ENCODE results near the gene COL6A1. TPM values are rescaled to one million over a fixed set of nuclear protein-coding genes. Genes with fewer than 3 reads are reported as not detected.
A peak's percentile ranks its signal among the peaks of the same experiment; 100 is the strongest.

COL6A1 gene
- total and polyA plus RNA-seq, 10 donors: 76.5 to 190 (median 129) TPM

DNA sequence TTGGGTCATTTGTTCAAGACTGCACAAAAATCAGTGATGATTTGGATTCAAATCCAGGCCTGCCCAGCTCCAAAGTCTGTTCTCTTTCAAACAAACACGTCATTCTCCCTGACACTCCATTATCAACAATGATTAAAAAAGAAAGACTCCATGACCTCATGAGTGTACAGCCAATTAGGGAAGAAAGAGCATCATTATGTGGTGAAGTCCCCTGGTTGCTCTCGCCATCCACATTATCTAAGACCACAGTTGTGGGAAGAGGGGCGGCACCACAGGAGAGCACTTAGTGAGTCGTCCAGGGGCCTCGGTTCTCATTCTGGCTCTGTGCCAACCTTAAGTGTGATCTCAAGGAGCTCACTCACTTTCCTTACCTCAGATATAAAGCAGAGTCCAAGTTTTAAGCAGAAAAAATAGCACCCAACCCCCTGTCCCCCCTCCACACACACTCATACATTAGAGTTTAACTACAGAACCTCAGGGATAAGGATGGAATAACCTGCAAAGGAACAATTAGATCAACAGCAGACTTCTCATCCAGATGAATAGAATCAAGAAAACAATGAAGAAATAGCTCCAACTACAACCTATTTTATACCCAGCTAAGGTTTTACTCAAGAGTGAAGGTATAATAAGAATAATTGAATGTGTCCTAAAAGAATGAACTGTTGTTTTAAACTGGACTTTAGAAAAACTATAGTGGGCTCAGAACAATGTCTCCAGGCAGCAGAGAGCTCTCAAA lies 47.8 kb downstream of the COL6A1 start:
- intact Hi-C loops (cut with DNase I; ENCODE audit: low total_unique reads): no loop called here
- TF ChIP-seq POLR2A (IDR thresholded peaks at IDR 0.05) (no peak), POLR2AphosphoS5 (IDR thresholded peaks at IDR 0.05) (no peak)
- TF ChIP-seq, protein P1, sequence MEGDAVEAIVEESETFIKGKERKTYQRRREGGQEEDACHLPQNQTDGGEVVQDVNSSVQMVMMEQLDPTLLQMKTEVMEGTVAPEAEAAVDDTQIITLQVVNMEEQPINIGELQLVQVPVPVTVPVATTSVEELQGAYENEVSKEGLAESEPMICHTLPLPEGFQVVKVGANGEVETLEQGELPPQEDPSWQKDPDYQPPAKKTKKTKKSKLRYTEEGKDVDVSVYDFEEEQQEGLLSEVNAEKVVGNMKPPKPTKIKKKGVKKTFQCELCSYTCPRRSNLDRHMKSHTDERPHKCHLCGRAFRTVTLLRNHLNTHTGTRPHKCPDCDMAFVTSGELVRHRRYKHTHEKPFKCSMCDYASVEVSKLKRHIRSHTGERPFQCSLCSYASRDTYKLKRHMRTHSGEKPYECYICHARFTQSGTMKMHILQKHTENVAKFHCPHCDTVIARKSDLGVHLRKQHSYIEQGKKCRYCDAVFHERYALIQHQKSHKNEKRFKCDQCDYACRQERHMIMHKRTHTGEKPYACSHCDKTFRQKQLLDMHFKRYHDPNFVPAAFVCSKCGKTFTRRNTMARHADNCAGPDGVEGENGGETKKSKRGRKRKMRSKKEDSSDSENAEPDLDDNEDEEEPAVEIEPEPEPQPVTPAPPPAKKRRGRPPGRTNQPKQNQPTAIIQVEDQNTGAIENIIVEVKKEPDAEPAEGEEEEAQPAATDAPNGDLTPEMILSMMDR (IDR thresholded peaks at IDR 0.05 in 8 of 11, conservative IDR thresholded peaks at IDR 0.05 in 3 of 11): no peak

DNA sequence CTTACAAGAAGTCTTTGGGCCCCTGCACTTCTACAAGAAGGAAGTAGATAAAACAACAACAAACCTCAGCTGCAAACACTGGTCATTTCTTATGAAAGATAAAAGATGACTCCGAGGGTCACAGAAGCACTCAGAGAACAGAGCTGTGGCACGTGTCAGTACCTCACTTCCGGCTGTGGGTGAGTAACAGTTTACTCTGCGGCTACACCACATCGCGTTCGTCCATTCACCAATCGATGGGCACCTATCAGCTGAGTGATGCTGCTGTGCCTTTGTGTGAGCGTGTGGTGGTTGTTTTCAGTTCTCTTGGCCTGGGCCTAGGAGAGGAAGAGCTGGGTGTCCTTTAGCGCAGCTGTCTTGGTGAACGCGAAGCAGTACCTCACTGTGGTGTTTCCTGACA lies 49.9 kb downstream of the COL6A1 start:
- DNase-seq: no peak
- no peak overlapping the region for H3K27ac ChIP-seq
- H3K4me1 ChIP-seq: peaks cover 0 to 5% (median 0%) of the 10 kb centered on the region in 6 donors
- H3K9me3 ChIP-seq: peaks cover 0 to 19% (median 11%) of the 10 kb centered on the region in 8 donors
- no peaks in the 10 kb centered on the region for H3K27me3 ChIP-seq (replicated peaks in 1 of 7)
- no peak for TF ChIP-seq POLR2A (IDR thresholded peaks at IDR 0.05)
- intact Hi-C loops (cut with DNase I; ENCODE audit: low total_unique reads): no loop called here
- H3K36me3 ChIP-seq: no peaks in the 10 kb centered on the region
- no peak overlapping the region for H3K4me3 ChIP-seq
- 69 to 88% (median 82%) methylated on average over 12 of the region's 12 CpGs for WGBS, 5 donors

More for the DNA sequence above, 47.8 kb downstream of the COL6A1 start:
- H3K27me3 ChIP-seq (replicated peaks in 1 of 7): peaks cover 0 to 4% (median 0%) of the 10 kb centered on the region in 7 donors
- H3K4me3 ChIP-seq: no peak overlapping the region
- H3K27ac ChIP-seq: peak overlapping the region in 4 of 8 donors; percentile 24 to 59 (median 41)
- no peaks in the 10 kb centered on the region for H3K36me3 ChIP-seq
- no peaks in the 10 kb centered on the region for H3K4me1 ChIP-seq
- WGBS, 5 donors: 53 to 77% (median 74%) methylated on average over 5 of the region's 5 CpGs
- DNase-seq: no peak
- peaks cover 0 to 19% (median 11%) of the 10 kb centered on the region in 8 donors for H3K9me3 ChIP-seq

DNA sequence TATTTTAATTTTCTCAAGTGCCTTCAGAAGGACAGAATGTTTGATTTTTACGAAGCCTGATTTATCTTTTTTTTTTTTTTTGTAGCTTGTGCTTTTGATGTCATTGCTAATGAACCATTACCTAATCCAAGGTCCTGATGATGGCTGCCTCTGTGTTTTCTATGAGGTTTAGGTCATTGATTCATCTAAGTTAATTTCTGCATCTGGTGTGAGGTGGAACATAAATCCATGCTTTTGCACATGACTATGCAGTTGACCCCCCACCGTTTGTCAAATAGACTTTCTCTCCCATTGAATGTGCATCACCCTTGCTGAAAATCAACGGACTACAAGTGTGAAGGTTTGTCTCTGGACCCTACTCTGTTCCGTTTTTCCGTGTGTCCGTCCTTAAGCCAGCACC lies 50.5 kb downstream of the COL6A1 start:
- DNase-seq: no peak
- TF ChIP-seq, protein P1 (IDR thresholded peaks at IDR 0.05 in 8 of 11, conservative IDR thresholded peaks at IDR 0.05 in 3 of 11): no peak
- TF ChIP-seq POLR2A (IDR thresholded peaks at IDR 0.05) (no peak), POLR2AphosphoS5 (IDR thresholded peaks at IDR 0.05) (no peak)
- Histone ChIP-seq H3K4me3 (no peak overlapping the region), H3K9me3 (peaks cover 0 to 19% (median 11%) of the 10 kb centered on the region in 8 donors), H3K27ac (no peak overlapping the region), H3K4me1 (peaks cover 0 to 10% (median 2%) of the 10 kb centered on the region in 6 donors), H3K27me3 (replicated peaks in 1 of 7) (no peaks in the 10 kb centered on the region), H3K36me3 (no peaks in the 10 kb centered on the region)
- 87 to 93% (median 90%) methylated on average over 6 of the region's 6 CpGs for WGBS, 5 donors
- intact Hi-C loops (cut with DNase I; ENCODE audit: low total_unique reads): no loop called here

DNA sequence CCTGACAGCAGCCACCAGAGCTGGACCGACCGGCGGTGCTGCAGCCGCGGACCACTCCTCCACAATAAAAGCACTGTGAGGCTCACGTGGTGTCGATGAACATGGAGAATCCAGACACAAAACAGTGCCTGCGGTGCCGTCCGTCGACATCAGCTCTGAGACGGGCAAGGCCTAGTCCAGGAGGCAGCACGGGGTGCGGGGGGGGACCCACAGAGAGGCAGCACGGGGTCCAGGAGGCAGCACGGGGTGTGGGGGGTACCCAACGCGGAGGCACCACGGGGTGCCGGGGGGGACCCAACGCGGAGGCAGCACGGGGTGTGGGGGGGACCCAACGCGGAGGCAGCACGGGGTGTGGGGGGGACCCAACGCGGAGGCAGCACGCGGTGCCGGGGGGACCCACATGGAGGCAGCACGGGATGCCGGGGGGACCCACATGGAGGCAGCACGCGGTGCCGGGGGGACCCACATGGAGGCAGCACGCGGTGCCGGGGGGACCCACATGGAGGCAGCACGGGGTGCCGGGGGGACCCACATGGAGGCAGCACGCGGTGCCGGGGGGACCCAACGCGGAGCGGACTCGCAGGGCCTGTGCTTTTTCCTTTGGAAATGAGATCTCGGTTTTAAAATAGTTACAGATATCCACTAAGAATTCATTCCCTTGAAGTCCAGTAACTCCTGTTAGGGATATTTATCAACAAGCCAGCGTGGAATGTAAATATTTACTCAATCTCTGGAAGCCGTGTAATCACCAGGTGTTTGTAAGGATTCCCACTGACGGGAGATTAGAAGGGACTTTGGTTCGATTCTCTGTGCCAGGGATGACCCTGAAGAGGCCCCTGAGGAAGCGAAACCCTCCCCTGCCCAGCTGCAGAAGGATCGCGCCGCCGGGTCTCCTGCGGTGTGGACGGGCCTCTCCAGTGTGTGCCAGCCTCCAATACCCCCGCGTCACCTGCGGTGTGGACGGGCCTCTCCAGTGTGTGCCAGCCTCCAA lies 52.1 kb downstream of the COL6A1 start:
- Histone ChIP-seq H3K4me3 (no peak overlapping the region), H3K27ac (no peak overlapping the region), H3K4me1 (peaks cover 0 to 15% (median 5%) of the 10 kb centered on the region in 6 donors), H3K36me3 (no peaks in the 10 kb centered on the region), H3K9me3 (peaks cover 0 to 18% (median 11%) of the 10 kb centered on the region in 8 donors), H3K27me3 (replicated peaks in 1 of 7) (no peaks in the 10 kb centered on the region)
- intact Hi-C loops (cut with DNase I; ENCODE audit: low total_unique reads): no loop called here
- 88 to 95% (median 93%) methylated on average over 58 to 64 of the region's 64 CpGs for WGBS, 5 donors
- no peak for DNase-seq
- TF ChIP-seq, protein P1 (IDR thresholded peaks at IDR 0.05 in 8 of 11, conservative IDR thresholded peaks at IDR 0.05 in 3 of 11): no peak
- TF ChIP-seq POLR2A (IDR thresholded peaks at IDR 0.05) (no peak), POLR2AphosphoS5 (IDR thresholded peaks at IDR 0.05) (no peak)

All from spleen (tissue), 11 donors.